ENCODE measurements around the gene NEURL3.

DNA sequence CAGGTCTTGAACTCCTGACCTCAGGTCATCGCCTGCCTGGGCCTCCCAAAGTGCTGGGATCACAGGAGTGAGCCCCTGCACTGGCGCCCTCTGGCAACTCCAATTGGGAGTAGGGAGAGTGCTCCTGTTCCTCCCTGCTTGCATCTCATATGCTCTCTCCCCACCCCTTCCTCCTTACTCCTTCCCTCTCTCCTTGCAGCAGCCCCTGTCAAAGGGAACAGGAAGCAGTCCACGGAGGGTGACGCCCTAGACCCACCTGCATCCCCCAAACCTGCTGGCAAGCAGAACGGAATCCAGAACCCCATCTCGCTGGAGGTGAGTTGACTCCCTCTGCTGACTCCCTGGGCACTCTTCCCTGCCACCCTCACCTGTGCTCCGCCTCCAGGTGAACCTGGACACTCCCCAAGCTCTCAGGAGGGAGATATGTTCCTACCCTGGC is 42.1 kb upstream of the NEURL3 start:
- no peak for TF ChIP-seq POLR2AphosphoS5 (IDR thresholded peaks at IDR 0.05)
- TF ChIP-seq, protein P1, sequence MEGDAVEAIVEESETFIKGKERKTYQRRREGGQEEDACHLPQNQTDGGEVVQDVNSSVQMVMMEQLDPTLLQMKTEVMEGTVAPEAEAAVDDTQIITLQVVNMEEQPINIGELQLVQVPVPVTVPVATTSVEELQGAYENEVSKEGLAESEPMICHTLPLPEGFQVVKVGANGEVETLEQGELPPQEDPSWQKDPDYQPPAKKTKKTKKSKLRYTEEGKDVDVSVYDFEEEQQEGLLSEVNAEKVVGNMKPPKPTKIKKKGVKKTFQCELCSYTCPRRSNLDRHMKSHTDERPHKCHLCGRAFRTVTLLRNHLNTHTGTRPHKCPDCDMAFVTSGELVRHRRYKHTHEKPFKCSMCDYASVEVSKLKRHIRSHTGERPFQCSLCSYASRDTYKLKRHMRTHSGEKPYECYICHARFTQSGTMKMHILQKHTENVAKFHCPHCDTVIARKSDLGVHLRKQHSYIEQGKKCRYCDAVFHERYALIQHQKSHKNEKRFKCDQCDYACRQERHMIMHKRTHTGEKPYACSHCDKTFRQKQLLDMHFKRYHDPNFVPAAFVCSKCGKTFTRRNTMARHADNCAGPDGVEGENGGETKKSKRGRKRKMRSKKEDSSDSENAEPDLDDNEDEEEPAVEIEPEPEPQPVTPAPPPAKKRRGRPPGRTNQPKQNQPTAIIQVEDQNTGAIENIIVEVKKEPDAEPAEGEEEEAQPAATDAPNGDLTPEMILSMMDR (IDR thresholded peaks at IDR 0.05), result no peak

Measured in gastroesophageal sphincter (tissue), 3 donors.